Adipocyte (in vitro differentiated cells): ENCODE results near the gene SYNPO2L.
A peak's percentile ranks its signal among the peaks of the same experiment; 100 is the strongest.
"Not testable (repeated sequence)": the region's sequence is repeated elsewhere in the genome, so short reads cannot be mapped to it uniquely, and the experiment has no call there.

Experiments
- DNase-seq: peaks from one replicate; pipeline ENCODE4 v3.0.0-alpha.2; 2015; ENCODE audit warnings: low read depth
- H3K27me3 ChIP-seq: replicated peaks from 2 replicates; pipeline ENCODE4 v1.7.0; 2013; ENCODE audit warnings: mild to moderate bottlenecking, low read length, moderate library complexity; ENCODE audit not compliant: control insufficient read depth, insufficient read depth
- H3K36me3 ChIP-seq: 2 replicates; pipeline ENCODE4 v1.7.0; 2013; ENCODE audit warnings: low read length, mild to moderate bottlenecking, moderate library complexity; ENCODE audit not compliant: control insufficient read depth, insufficient read depth, severe bottlenecking
- H3K4me1 ChIP-seq: 2 replicates; pipeline ENCODE4 v1.7.0; 2013; ENCODE audit warnings: mild to moderate bottlenecking, low read length, moderate library complexity; ENCODE audit not compliant: control insufficient read depth, insufficient read depth
- H3K4me3 ChIP-seq: 2 replicates; pipeline ENCODE4 v1.7.0; 2013; ENCODE audit warnings: mild to moderate bottlenecking, low read length, moderate library complexity
- H3K9ac ChIP-seq: 2 replicates; pipeline ENCODE4 v1.7.0; 2013; ENCODE audit warnings: mild to moderate bottlenecking, low read length, moderate library complexity
- H3K9me3 ChIP-seq: 2 replicates; pipeline ENCODE4 v1.7.0; 2013; ENCODE audit warnings: mild to moderate bottlenecking, low read length, moderate library complexity; ENCODE audit not compliant: control insufficient read depth

SYNPO2L gene

DNA sequence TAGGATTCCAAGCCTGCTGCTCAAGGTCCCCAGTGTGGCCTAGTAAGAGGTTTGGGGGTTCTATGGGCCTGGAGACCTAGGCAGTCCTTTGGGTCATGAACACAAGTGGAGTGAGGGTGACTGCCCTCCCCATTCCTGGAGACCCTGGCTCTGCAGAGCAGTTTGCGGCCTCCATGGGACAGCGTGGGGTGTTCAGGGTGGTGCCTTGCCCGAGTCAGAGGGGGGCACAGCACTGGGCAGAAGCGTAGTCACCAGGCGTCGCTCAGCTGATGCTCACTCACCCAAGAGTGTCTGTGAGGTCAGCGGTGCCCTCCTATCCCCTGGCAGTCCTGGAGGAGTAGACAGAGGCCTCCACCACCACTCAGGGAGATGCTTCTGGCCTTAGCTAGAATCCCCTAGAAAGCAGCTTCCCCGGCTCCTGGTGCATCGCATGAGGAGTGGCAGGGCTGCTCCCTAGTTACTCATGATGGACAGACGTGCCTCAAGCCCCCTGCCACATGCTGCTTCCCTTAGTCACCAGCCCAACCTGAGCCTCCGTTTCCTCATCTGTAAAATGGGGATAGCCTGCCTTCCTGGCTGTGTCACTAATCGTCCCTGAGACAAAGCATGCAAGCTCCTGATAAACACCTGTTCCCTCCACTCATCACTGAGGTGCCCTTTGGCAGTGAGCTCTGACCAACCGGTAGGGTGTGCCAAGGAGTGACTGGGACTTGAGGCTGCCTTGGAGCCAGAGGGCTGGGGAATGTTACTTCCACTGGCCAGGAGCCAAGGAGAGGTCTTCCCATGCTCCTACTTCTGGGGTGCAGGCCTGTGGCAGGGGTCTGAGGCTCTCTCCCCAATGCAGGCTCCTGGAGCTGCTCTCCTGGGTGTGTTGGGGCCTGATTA lies 8.6 kb upstream of the SYNPO2L start:
- not testable (repeated sequence) for DNase-seq, H3K36me3 ChIP-seq, H3K4me1 ChIP-seq, H3K27me3 ChIP-seq, H3K9ac ChIP-seq, H3K4me3 ChIP-seq, H3K9me3 ChIP-seq

DNA sequence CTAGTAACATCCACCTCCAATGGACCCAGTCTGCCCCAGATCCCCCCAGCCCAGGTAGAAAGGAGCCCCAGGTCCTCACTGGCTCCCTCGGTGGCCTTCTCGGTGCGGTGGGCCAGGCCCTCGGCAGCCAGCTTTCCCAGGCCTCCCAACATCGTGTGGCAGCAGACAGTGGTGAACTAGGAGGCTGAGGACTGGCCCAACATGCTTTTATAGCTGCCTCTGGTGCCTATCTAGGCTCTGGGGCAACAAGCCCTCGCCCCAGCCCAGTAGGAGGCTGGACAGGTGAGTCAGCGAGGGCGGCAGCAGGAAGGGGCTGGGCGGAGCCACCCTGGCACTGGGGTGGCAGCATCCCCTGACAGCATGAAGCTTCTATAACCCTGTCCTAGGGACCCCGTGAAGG lies 7.8 kb upstream of the SYNPO2L start:
- H3K4me1 ChIP-seq, H3K36me3 ChIP-seq, H3K9me3 ChIP-seq, H3K9ac ChIP-seq, H3K27me3 ChIP-seq, DNase-seq, H3K4me3 ChIP-seq: not testable (repeated sequence)

GRCh38 chr10:73662705-73663104 lies 6.9 kb upstream of the SYNPO2L start:
- DNase-seq, H3K4me3 ChIP-seq, H3K36me3 ChIP-seq, H3K27me3 ChIP-seq, H3K9me3 ChIP-seq, H3K9ac ChIP-seq, H3K4me1 ChIP-seq: not testable (repeated sequence)

- H3K4me1 ChIP-seq, result no peaks in the 10 kb centered on the region
- no peaks in the 10 kb centered on the region for H3K36me3 ChIP-seq
- H3K9me3 ChIP-seq, result no peaks in the 10 kb centered on the region
- H3K4me3 ChIP-seq, result no peak overlapping the region
- no peaks in the 10 kb centered on the region for H3K27me3 ChIP-seq
- H3K9ac ChIP-seq, result no peak overlapping the region
- no peak for DNase-seq
Observed at GRCh38 chr10:73655257-73655989, 406 bp downstream of the SYNPO2L start.

GRCh38 chr10:73653701-73654100 lies 2.1 kb downstream of the SYNPO2L start:
- no peak for DNase-seq
- Histone ChIP-seq H3K9ac (no peak overlapping the region), H3K9me3 (no peaks in the 10 kb centered on the region)

GRCh38 chr10:73653195-73653594 lies 2.6 kb downstream of the SYNPO2L start:
- H3K9me3 ChIP-seq, result no peaks in the 10 kb centered on the region

More at GRCh38 chr10:73653701-73654100, 2.1 kb downstream of the SYNPO2L start:
- Histone ChIP-seq H3K27me3 (no peaks in the 10 kb centered on the region), H3K4me1 (no peaks in the 10 kb centered on the region), H3K36me3 (no peaks in the 10 kb centered on the region), H3K4me3 (no peak overlapping the region)

DNA sequence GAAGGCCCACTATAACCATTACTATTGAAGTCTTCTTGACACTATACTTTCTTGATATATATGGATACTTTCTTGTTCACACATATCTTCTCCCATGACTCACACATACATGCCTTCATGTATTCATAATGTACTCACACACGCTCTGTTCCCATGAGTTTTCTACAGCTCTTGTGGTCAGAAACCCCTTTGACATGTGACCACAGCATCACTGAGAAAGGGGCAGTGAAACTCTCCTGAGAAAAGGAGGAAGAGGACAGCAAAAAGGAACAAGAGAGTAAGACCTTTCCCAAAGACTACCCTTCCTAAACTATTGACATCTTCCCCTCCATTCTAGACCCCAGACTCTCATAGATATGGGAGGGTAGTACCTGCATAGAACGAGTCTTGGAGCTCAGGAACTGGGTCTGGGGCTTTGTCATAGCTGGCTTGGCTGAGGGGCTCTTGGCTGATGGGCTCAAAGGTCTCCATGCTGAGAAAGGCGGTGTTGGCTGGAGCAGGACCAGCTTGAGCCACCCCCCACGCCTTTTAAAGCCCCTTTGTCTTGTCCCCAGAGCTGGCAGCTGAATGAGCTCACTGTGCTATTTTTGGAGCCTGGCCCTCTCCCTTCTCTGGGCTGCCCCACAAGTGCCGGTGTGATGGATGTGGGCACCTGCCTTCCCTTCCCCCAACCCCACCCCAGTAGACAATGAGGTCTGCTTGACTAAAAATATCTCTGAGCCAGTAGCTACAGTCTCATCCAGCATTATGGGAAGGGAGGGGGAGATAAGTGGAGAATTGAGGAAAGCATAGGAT lies 5.1 kb downstream of the SYNPO2L start:
- no peaks in the 10 kb centered on the region for H3K9me3 ChIP-seq
- DNase-seq, result peak; percentile 36
- no peak overlapping the region for H3K9ac ChIP-seq
- H3K27me3 ChIP-seq, result no peaks in the 10 kb centered on the region
- H3K36me3 ChIP-seq, result no peaks in the 10 kb centered on the region
- H3K4me3 ChIP-seq, result no peak overlapping the region
- H3K4me1 ChIP-seq, result peaks cover 4% of the 10 kb centered on the region

More at GRCh38 chr10:73653195-73653594, 2.6 kb downstream of the SYNPO2L start:
- H3K27me3 ChIP-seq, result no peaks in the 10 kb centered on the region
- H3K36me3 ChIP-seq, result no peaks in the 10 kb centered on the region
- no peak overlapping the region for H3K9ac ChIP-seq
- H3K4me3 ChIP-seq, result no peak overlapping the region
- H3K4me1 ChIP-seq, result peaks cover 2% of the 10 kb centered on the region
- DNase-seq, result no peak

DNA sequence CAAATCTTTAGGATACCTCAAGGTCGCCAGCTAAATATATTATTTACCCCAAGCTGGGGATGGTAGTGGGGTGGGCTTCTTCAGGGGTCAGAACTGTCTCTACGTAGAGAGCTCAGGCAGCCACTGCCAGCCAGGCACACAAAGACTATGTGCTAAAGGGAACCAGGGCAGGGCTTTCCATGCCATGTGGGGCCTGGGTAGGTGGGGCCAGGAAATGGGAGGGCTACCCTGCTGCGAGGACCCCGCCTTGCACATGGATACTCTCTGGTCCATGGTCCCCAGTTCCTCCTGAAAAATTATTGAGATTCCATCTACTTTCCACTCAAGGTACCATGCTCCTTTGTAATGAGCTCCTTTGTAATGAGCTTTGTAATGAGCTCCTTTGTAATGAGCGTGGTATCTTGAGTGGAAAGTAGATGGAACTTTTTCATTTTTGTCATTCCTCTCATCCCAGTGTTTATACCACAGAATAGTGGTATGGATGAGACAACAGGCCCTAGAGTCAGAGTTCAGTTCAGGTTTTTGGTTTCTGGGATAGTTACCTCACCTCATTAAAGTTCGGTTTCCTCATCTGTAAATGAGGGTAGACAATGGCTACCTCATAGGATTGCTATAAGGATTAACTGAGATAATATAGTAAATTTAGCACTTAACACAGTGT lies 5.8 kb downstream of the SYNPO2L start:
- no peak overlapping the region for H3K4me3 ChIP-seq
- H3K4me1 ChIP-seq, result peaks cover 4% of the 10 kb centered on the region
- H3K36me3 ChIP-seq, result no peaks in the 10 kb centered on the region
- H3K27me3 ChIP-seq, result no peaks in the 10 kb centered on the region
- no peak overlapping the region for H3K9ac ChIP-seq
- DNase-seq, result peak; percentile 10
- H3K9me3 ChIP-seq, result no peaks in the 10 kb centered on the region

GRCh38 chr10:73648975-73649829 lies 6.6 kb downstream of the SYNPO2L start:
- Histone ChIP-seq H3K9me3 (no peaks in the 10 kb centered on the region), H3K4me3 (no peak overlapping the region), H3K4me1 (peaks cover 4% of the 10 kb centered on the region), H3K27me3 (no peaks in the 10 kb centered on the region), H3K36me3 (no peaks in the 10 kb centered on the region), H3K9ac (no peak overlapping the region)
- DNase-seq, result no peak
